ENCODE data around the gene EFHB.
"Not testable (repeated sequence)": the region's sequence is repeated elsewhere in the genome, so short reads cannot be mapped to it uniquely, and the experiment has no call there.

DNA sequence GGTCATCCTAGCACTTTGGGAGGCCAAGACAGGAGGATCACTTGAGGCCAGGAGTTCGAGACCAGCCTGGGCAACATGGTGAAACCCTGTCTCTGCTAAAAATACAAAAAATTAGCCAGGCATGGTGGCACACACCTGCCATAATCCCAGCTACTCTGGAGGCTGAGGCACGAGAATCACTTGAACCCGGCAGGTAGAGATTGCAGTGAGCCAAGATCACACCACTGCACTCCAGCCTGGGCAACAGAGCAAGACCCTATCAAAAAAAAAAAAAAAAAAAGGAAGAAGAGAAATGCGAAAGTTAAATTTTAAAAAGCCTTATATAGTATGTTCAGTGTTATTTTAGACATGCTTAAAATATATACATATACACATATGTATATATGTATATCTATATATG lies 46.9 kb downstream of the EFHB start:
- TF ChIP-seq EZH2 (IDR thresholded peaks at IDR 0.05); POLR2AphosphoS5 (IDR thresholded peaks at IDR 0.05; ENCODE audit: low read depth, low read length); POLR2A (IDR thresholded peaks at IDR 0.05; ENCODE audit: borderline replicate concordance, extremely low read depth, insufficient read depth, insufficient read length); CEBPB (IDR thresholded peaks at IDR 0.05; ENCODE audit: low read depth); JUND (IDR thresholded peaks at IDR 0.05); SRF (IDR thresholded peaks at IDR 0.05; ENCODE audit: low read depth); RAD21 (IDR thresholded peaks at IDR 0.05; ENCODE audit: low read depth); EZH2phosphoT487 (IDR thresholded peaks at IDR 0.05; ENCODE audit: borderline replicate concordance); ZNF274 (IDR thresholded peaks at IDR 0.05; ENCODE audit: low read depth, low read length); YY1 (IDR thresholded peaks at IDR 0.05; ENCODE audit: extremely low read depth, insufficient replicate concordance, low read depth, low read length): not testable (repeated sequence)
- TF ChIP-seq, protein P1, sequence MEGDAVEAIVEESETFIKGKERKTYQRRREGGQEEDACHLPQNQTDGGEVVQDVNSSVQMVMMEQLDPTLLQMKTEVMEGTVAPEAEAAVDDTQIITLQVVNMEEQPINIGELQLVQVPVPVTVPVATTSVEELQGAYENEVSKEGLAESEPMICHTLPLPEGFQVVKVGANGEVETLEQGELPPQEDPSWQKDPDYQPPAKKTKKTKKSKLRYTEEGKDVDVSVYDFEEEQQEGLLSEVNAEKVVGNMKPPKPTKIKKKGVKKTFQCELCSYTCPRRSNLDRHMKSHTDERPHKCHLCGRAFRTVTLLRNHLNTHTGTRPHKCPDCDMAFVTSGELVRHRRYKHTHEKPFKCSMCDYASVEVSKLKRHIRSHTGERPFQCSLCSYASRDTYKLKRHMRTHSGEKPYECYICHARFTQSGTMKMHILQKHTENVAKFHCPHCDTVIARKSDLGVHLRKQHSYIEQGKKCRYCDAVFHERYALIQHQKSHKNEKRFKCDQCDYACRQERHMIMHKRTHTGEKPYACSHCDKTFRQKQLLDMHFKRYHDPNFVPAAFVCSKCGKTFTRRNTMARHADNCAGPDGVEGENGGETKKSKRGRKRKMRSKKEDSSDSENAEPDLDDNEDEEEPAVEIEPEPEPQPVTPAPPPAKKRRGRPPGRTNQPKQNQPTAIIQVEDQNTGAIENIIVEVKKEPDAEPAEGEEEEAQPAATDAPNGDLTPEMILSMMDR (IDR thresholded peaks at IDR 0.05 in 2 of 3, conservative IDR thresholded peaks at IDR 0.05 in 1 of 3; ENCODE audit: borderline replicate concordance in 1 of 3, insufficient read depth in 1 of 3, low read depth in 2 of 3, low read length in 2 of 3): not testable (repeated sequence)
- TF ChIP-seq, protein P2, sequence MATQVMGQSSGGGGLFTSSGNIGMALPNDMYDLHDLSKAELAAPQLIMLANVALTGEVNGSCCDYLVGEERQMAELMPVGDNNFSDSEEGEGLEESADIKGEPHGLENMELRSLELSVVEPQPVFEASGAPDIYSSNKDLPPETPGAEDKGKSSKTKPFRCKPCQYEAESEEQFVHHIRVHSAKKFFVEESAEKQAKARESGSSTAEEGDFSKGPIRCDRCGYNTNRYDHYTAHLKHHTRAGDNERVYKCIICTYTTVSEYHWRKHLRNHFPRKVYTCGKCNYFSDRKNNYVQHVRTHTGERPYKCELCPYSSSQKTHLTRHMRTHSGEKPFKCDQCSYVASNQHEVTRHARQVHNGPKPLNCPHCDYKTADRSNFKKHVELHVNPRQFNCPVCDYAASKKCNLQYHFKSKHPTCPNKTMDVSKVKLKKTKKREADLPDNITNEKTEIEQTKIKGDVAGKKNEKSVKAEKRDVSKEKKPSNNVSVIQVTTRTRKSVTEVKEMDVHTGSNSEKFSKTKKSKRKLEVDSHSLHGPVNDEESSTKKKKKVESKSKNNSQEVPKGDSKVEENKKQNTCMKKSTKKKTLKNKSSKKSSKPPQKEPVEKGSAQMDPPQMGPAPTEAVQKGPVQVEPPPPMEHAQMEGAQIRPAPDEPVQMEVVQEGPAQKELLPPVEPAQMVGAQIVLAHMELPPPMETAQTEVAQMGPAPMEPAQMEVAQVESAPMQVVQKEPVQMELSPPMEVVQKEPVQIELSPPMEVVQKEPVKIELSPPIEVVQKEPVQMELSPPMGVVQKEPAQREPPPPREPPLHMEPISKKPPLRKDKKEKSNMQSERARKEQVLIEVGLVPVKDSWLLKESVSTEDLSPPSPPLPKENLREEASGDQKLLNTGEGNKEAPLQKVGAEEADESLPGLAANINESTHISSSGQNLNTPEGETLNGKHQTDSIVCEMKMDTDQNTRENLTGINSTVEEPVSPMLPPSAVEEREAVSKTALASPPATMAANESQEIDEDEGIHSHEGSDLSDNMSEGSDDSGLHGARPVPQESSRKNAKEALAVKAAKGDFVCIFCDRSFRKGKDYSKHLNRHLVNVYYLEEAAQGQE (IDR thresholded peaks at IDR 0.05; ENCODE audit: low read depth): not testable (repeated sequence)
- TF ChIP-seq, protein P3, sequence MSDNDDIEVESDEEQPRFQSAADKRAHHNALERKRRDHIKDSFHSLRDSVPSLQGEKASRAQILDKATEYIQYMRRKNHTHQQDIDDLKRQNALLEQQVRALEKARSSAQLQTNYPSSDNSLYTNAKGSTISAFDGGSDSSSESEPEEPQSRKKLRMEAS (IDR thresholded peaks at IDR 0.05): not testable (repeated sequence)
